GM19372 (cell line): ENCODE measurements around the gene SOX6.

ENCODE experiments used
- ATAC-seq: cut with Tn5 transposase; IDR thresholded peaks from one replicate; pipeline ENCODE4 v1.9.1; 2021; ENCODE audit warnings: mild to moderate bottlenecking, low read depth, moderate library complexity; ENCODE audit not compliant: unreplicated experiment

SOX6 gene

GRCh38 chr11:16114978-16115871, 241.1 kb downstream of the SOX6 start:
- no peak for ATAC-seq

GRCh38 chr11:16114431-16114830, 241.9 kb downstream of the SOX6 start:
- ATAC-seq, result no peak

GRCh38 chr11:16111690-16112089, 244.7 kb downstream of the SOX6 start:
- ATAC-seq, result no peak

GRCh38 chr11:16110886-16111285, 245.5 kb downstream of the SOX6 start:
- no peak for ATAC-seq

- no peak for ATAC-seq
Measured at GRCh38 chr11:16099343-16099900, 256.9 kb downstream of the SOX6 start.

- ATAC-seq, result no peak
Measured at GRCh38 chr11:16098526-16099205, 257.7 kb downstream of the SOX6 start.

GRCh38 chr11:16097543-16097942, 258.8 kb downstream of the SOX6 start:
- ATAC-seq, result no peak

- no peak for ATAC-seq
Measured at GRCh38 chr11:16096336-16096735, 260.0 kb downstream of the SOX6 start.

GRCh38 chr11:16095756-16096155, 260.6 kb downstream of the SOX6 start:
- no peak for ATAC-seq

- no peak for ATAC-seq
Measured at GRCh38 chr11:16093889-16094653, 262.3 kb downstream of the SOX6 start.

GRCh38 chr11:16091862-16092261, 264.5 kb downstream of the SOX6 start:
- no peak for ATAC-seq

GRCh38 chr11:16089481-16089880, 266.9 kb downstream of the SOX6 start:
- no peak for ATAC-seq

- no peak for ATAC-seq
Measured at GRCh38 chr11:16088774-16089173, 267.6 kb downstream of the SOX6 start.

- ATAC-seq, result no peak
Measured at GRCh38 chr11:16087886-16088285, 268.5 kb downstream of the SOX6 start.

GRCh38 chr11:16086229-16086819, 270.0 kb downstream of the SOX6 start:
- ATAC-seq, result no peak

- ATAC-seq, result no peak
Measured at GRCh38 chr11:16082095-16083055, 274.0 kb downstream of the SOX6 start.

- no peak for ATAC-seq
Measured at GRCh38 chr11:16081382-16082094, 274.8 kb downstream of the SOX6 start.

GRCh38 chr11:16080688-16081381, 275.5 kb downstream of the SOX6 start:
- no peak for ATAC-seq
